Bronchial epithelial cell (primary cell): ENCODE measurements around the gene RPS6KA6. TPM values are rescaled to one million over a fixed set of nuclear protein-coding genes. Genes with fewer than 3 reads are reported as not detected.

Experiments used
- DNase-seq: peaks from one replicate; pipeline ENCODE4 v3.0.0-alpha.2; 2010; ENCODE audit warnings: low read depth
- FAIRE-seq: peaks from 2 replicates; lab custom pipeline; 2011; peaks lifted over from hg19 to GRCh38; lab: Jason Lieb, UNC
- H3K27me3 ChIP-seq: 2 replicates; pipeline ENCODE4 v1.5.1; 2011; ENCODE audit warnings: low read length; ENCODE audit not compliant: control insufficient read depth, insufficient read depth
- H3K36me3 ChIP-seq: 2 replicates; pipeline ENCODE4 v1.5.1; 2011; ENCODE audit warnings: low read length; ENCODE audit not compliant: control insufficient read depth, insufficient read depth
- H3K4me3 ChIP-seq: 2 replicates; pipeline ENCODE4 v1.5.1; 2011; ENCODE audit warnings: mild to moderate bottlenecking, low read depth, low read length, control low read depth
- CTCF ChIP-seq: IDR thresholded peaks from 2 replicates; pipeline ENCODE4 v1.5.1; 2011; ENCODE audit warnings: mild to moderate bottlenecking, moderate library complexity, low read length, control low read depth, inconsistent platforms; ENCODE audit not compliant: insufficient read depth, severe bottlenecking
- total RNA-seq: library from RNA; depleted of rRNA; stranded (reverse); fragments of >200 nt; gene quantifications from 2 replicates; pipeline ENCODE4 v1.2.1, GENCODE V29; 2014

Gene RPS6KA6
- total RNA-seq, 1 donor from 2014 or later: 5.3 TPM

- H3K36me3 ChIP-seq: no peaks in the 10 kb centered on the region
- DNase-seq (no peak), FAIRE-seq (no peak)
- H3K27me3 ChIP-seq: no peaks in the 10 kb centered on the region
- TF ChIP-seq CTCF: no peak
- H3K4me3 ChIP-seq: no peak overlapping the region
Observed at GRCh38 chrX:84189125-84189524, 1.1 kb upstream of the RPS6KA6 start.

GRCh38 chrX:84188320-84188834 lies 378 bp upstream of the RPS6KA6 start:
- Histone ChIP-seq H3K4me3 (peak overlapping the region; percentile 52), H3K27me3 (no peaks in the 10 kb centered on the region), H3K36me3 (no peaks in the 10 kb centered on the region)
- FAIRE-seq (no peak), DNase-seq (peak; percentile 34)
- TF ChIP-seq CTCF: no peak

GRCh38 chrX:84186603-84187532 lies 1.1 kb downstream of the RPS6KA6 start:
- H3K36me3 ChIP-seq: no peaks in the 10 kb centered on the region
- peak overlapping the region; percentile 52 for H3K4me3 ChIP-seq
- FAIRE-seq: no peak
- H3K27me3 ChIP-seq: no peaks in the 10 kb centered on the region
- no peak for DNase-seq
- TF ChIP-seq CTCF: no peak

DNA sequence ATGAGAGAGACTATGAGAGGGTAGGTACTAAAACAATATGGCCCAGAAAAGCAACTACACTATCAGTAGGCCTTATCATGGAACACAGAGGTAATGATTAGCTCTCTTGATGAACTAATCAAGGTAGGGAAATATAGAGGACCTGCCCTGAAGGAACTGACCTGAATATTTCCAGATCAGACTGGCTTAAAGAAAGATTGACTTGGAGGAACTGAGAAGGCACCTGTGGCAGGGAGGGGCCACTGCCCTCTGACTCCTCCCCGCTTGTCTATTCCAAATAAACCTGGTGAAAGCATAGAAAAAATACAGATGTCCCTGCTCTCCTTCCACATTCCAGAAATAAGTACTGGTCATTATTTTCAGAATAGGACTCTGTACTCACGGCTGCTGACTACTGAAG lies 5.5 kb downstream of the RPS6KA6 start:
- Histone ChIP-seq H3K36me3 (no peaks in the 10 kb centered on the region), H3K4me3 (no peak overlapping the region), H3K27me3 (no peaks in the 10 kb centered on the region)
- FAIRE-seq: no peak
- TF ChIP-seq CTCF: no peak
- DNase-seq: no peak

DNA sequence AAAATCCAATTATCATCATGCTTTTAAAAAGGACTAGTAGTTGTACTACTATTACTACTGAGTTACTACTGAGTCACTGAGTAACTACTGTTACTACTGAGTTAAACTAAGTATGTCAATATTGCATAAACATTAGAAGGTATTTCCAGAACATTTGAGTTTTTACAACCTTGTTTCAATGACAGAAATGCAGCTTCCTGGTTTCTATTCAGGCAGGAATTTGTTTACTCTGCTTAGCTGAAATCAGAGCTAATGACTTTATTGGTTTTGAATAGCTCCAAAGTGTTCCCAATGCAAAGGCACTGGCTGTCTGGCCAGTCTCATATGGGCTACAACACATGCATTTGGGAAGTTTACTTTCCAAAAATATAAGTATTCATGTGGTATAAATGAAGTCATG lies 12.0 kb downstream of the RPS6KA6 start:
- DNase-seq (no peak), FAIRE-seq (no peak)
- TF ChIP-seq CTCF: no peak
- H3K4me3 ChIP-seq: no peak overlapping the region
- no peaks in the 10 kb centered on the region for H3K36me3 ChIP-seq
- H3K27me3 ChIP-seq: no peaks in the 10 kb centered on the region

GRCh38 chrX:84175274-84175673 lies 12.7 kb downstream of the RPS6KA6 start:
- Histone ChIP-seq H3K36me3 (no peaks in the 10 kb centered on the region), H3K27me3 (no peaks in the 10 kb centered on the region), H3K4me3 (no peak overlapping the region)
- FAIRE-seq: no peak
- DNase-seq: no peak
- no peak for TF ChIP-seq CTCF
